HG02798 (cell line): Measurements from ENCODE around the gene NEUROG1.

Experiments
- ATAC-seq: cut with Tn5 transposase; IDR thresholded peaks from one replicate; pipeline ENCODE4 v1.9.1; 2021; ENCODE audit warnings: mild to moderate bottlenecking; ENCODE audit not compliant: unreplicated experiment, poor library complexity

The NEUROG1 gene

GRCh38 chr5:135565266-135565665 lies 29.5 kb upstream of the NEUROG1 start:
- no peak for ATAC-seq

GRCh38 chr5:135564331-135564730 lies 28.6 kb upstream of the NEUROG1 start:
- no peak for ATAC-seq

- no peak for ATAC-seq
Observed at GRCh38 chr5:135561266-135561665, 25.5 kb upstream of the NEUROG1 start.

- peak; percentile 94 for ATAC-seq
Observed at GRCh38 chr5:135560858-135561257, 25.1 kb upstream of the NEUROG1 start.

- ATAC-seq = no peak
Observed at GRCh38 chr5:135559354-135559753, 23.6 kb upstream of the NEUROG1 start.

GRCh38 chr5:135557076-135557838 lies 21.5 kb upstream of the NEUROG1 start:
- no peak for ATAC-seq

- ATAC-seq = no peak
Observed at GRCh38 chr5:135556620-135557019, 20.9 kb upstream of the NEUROG1 start.

- no peak for ATAC-seq
Observed at GRCh38 chr5:135555530-135555929, 19.8 kb upstream of the NEUROG1 start.

- no peak for ATAC-seq
Observed at GRCh38 chr5:135553688-135554462, 18.1 kb upstream of the NEUROG1 start.

GRCh38 chr5:135551593-135552447 lies 16.1 kb upstream of the NEUROG1 start:
- ATAC-seq = peak; percentile 76

- no peak for ATAC-seq
Observed at GRCh38 chr5:135549413-135549812, 13.6 kb upstream of the NEUROG1 start.

- ATAC-seq = no peak
Observed at GRCh38 chr5:135547590-135548254, 12.0 kb upstream of the NEUROG1 start.

- no peak for ATAC-seq
Observed at GRCh38 chr5:135546912-135547311, 11.1 kb upstream of the NEUROG1 start.

- no peak for ATAC-seq
Observed at GRCh38 chr5:135546101-135546500, 10.3 kb upstream of the NEUROG1 start.

- no peak for ATAC-seq
Observed at GRCh38 chr5:135545099-135545498, 9.3 kb upstream of the NEUROG1 start.

GRCh38 chr5:135543485-135544304 lies 7.9 kb upstream of the NEUROG1 start:
- no peak for ATAC-seq

GRCh38 chr5:135543001-135543484 lies 7.3 kb upstream of the NEUROG1 start:
- no peak for ATAC-seq

- no peak for ATAC-seq
Observed at GRCh38 chr5:135541807-135542502, 6.2 kb upstream of the NEUROG1 start.
